Umbilical cord (tissue), 1 donor: ENCODE results near the gene OR5AC2. TPM values are rescaled to one million over a fixed set of nuclear protein-coding genes. Genes with fewer than 3 reads are reported as not detected.

Experiments
- total RNA-seq: library from RNA; depleted of rRNA; stranded (reverse); fragments of >200 nt; gene quantifications from one replicate; pipeline ENCODE4 v1.2.3, GENCODE V29; 2014; ENCODE audit warnings: low replicate concordance; ENCODE audit not compliant: insufficient read depth

Gene OR5AC2
- total RNA-seq, 1 donor from 2014 or later = 0.96 TPM

Other genes with a start within 250 kb of the OR5AC2 start
- gene RIOX2, start 114.7 kb upstream of the OR5AC2 start, total RNA-seq = 38.5 TPM
- gene GABRR3, start 51.9 kb upstream of the OR5AC2 start, total RNA-seq = 4.6 TPM
- gene OR5H1, start 43.5 kb downstream of the OR5AC2 start, total RNA-seq = 2.4 TPM
- 3.1 TPM for gene OR5H14, start 60.3 kb downstream of the OR5AC2 start, total RNA-seq
- gene OR5H15, start 79.5 kb downstream of the OR5AC2 start, total RNA-seq = 7.9 TPM
- gene OR5H6, start 177.1 kb downstream of the OR5AC2 start, total RNA-seq = 5.3 TPM
- 13.2 TPM for gene OR5H2, start 195.3 kb downstream of the OR5AC2 start, total RNA-seq